ENCODE results near the gene PEX26. TPM values are rescaled to one million over a fixed set of nuclear protein-coding genes. Genes with fewer than 3 reads are reported as not detected.
"Not testable (repeated sequence)": the region's sequence is repeated elsewhere in the genome, so short reads cannot be mapped to it uniquely, and the experiment has no call there.

The PEX26 gene
- total RNA-seq, 2 donors from 2014 or later, result 43.1 to 45.7 TPM

DNA sequence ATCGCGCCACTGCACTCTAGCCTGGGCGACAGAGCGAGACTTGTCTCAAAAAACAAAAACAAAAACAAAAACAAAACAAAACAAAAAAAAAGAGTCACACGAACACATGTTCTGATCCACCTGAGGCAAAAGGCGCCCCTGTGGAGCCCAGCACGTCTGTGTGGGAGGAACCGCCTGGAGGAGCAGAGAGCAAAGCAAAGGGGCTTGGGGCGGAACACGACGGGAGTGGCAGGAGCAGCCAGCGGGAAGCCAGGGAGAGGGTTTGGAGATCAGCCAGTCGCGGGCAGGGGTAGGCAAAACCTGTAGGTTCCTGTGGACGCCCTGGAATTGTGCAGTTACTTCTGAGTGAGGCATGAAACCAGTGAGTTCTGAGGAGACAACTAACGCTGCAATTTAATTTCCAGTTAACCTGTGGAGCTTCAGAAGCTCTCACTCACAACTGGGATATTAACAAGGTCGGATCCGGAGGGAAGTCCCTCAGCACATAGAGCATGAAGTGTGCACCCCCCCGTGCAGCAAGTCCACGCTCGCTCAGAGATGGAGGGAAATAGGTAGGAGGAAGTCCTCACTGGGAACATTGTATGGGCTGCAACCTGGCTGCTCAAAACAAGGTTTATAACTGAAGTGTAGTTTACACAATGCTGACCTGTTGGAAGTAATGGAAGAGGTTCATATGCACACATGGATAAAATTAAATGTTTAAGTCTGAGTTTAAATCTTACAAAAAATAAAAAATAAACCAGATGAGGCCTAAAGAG, 59.0 kb downstream of the PEX26 start:
- H3K27me3 ChIP-seq (ENCODE audit: control insufficient read depth, insufficient read depth, low read length, poor library complexity, severe bottlenecking), result no peaks in the 10 kb centered on the region
- 92% methylated on average over 17 to 21 of the region's 21 CpGs for WGBS, 2 experiments (ENCODE audit: insufficient coverage in 1 of 2, insufficient read length in 1 of 2)
- H3K9me3 ChIP-seq (ENCODE audit: control insufficient read depth, low read length), result no peaks in the 10 kb centered on the region
- Mint-ChIP-seq H3K27ac (no peak overlapping the region), H3K9me3 (peaks cover 6% of the 10 kb centered on the region), H3K4me1 (no peaks in the 10 kb centered on the region), H3K4me3 (no peak overlapping the region), H3K36me3 (ENCODE audit: low read depth) (no peaks in the 10 kb centered on the region), H3K27me3 (ENCODE audit: insufficient read depth) (no peaks in the 10 kb centered on the region)
- DNase-seq, result no peak
- TF ChIP-seq, protein P1, sequence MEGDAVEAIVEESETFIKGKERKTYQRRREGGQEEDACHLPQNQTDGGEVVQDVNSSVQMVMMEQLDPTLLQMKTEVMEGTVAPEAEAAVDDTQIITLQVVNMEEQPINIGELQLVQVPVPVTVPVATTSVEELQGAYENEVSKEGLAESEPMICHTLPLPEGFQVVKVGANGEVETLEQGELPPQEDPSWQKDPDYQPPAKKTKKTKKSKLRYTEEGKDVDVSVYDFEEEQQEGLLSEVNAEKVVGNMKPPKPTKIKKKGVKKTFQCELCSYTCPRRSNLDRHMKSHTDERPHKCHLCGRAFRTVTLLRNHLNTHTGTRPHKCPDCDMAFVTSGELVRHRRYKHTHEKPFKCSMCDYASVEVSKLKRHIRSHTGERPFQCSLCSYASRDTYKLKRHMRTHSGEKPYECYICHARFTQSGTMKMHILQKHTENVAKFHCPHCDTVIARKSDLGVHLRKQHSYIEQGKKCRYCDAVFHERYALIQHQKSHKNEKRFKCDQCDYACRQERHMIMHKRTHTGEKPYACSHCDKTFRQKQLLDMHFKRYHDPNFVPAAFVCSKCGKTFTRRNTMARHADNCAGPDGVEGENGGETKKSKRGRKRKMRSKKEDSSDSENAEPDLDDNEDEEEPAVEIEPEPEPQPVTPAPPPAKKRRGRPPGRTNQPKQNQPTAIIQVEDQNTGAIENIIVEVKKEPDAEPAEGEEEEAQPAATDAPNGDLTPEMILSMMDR (conservative IDR thresholded peaks at IDR 0.05), result no peak
- H3K36me3 ChIP-seq (ENCODE audit: control insufficient read depth, insufficient read depth, low read length), result no peaks in the 10 kb centered on the region
- no peak overlapping the region for H3K4me3 ChIP-seq (ENCODE audit: low read length)
- H3K4me1 ChIP-seq (ENCODE audit: control insufficient read depth, insufficient read depth, low read length), result no peaks in the 10 kb centered on the region
- H3K27ac ChIP-seq (ENCODE audit: low read depth, low read length), result no peak overlapping the region
- no peak overlapping the region for H3K9ac ChIP-seq (ENCODE audit: extremely low read depth, low read length, poor library complexity, severe bottlenecking)

DNA sequence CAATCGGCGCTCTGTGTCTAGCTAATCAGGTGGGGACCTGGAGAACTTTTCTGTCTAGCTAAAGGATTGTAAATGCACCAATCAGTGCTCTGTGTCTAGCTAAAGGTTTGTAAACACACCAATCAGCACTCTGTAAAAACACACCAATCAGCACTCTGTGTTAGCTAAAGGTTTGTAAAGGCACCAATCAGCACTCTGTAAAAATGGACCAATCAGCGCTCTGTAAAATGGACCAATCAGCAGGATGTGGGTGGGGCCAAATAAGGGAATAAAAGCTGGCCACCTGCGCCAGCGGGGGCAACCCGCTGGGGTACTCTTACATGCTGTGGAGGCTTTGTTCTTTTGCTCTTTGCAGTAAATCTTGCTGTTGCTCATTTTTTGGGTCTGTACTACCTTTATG, 63.2 kb downstream of the PEX26 start:
- H3K36me3 ChIP-seq (ENCODE audit: control insufficient read depth, insufficient read depth, low read length); H3K9ac ChIP-seq (ENCODE audit: extremely low read depth, low read length, poor library complexity, severe bottlenecking); H3K27ac Mint-ChIP-seq; H3K27me3 Mint-ChIP-seq (ENCODE audit: insufficient read depth); H3K4me1 Mint-ChIP-seq; H3K4me1 ChIP-seq (ENCODE audit: control insufficient read depth, insufficient read depth, low read length); H3K36me3 Mint-ChIP-seq (ENCODE audit: low read depth); H3K27ac ChIP-seq (ENCODE audit: low read depth, low read length); H3K4me3 ChIP-seq (ENCODE audit: low read length); H3K4me3 Mint-ChIP-seq; DNase-seq; H3K9me3 ChIP-seq (ENCODE audit: control insufficient read depth, low read length); H3K27me3 ChIP-seq (ENCODE audit: control insufficient read depth, insufficient read depth, low read length, poor library complexity, severe bottlenecking): not testable (repeated sequence)
- WGBS, 2 experiments (ENCODE audit: insufficient coverage in 1 of 2, insufficient read length in 1 of 2), result 94 to 99% methylated on average over 4 to 6 of the region's 6 CpGs
- peaks cover 13% of the 10 kb centered on the region for H3K9me3 Mint-ChIP-seq

DNA sequence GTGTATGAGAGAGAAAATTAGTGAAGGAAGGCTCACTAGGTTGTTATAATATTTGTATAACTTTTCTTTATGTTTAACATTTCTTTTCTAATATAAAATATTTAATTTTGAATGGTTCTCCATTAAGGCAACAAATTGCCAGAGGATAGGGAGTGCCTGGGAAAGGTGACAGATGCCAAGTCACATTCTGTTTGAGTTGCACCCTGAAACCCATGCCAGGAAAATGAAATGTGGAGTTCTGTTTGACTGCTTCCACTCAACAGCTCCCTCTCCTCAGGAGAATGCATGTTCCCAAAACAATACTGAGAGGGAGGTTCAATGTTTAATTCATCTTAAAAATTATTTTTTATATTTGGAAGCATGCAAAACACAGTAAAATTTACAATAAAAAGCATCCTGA, 66.3 kb downstream of the PEX26 start:
- Histone ChIP-seq H3K27me3 (ENCODE audit: control insufficient read depth, insufficient read depth, low read length, poor library complexity, severe bottlenecking) (peaks cover 13% of the 10 kb centered on the region), H3K36me3 (ENCODE audit: control insufficient read depth, insufficient read depth, low read length) (no peaks in the 10 kb centered on the region), H3K9ac (ENCODE audit: extremely low read depth, low read length, poor library complexity, severe bottlenecking) (no peak overlapping the region), H3K9me3 (ENCODE audit: control insufficient read depth, low read length) (no peaks in the 10 kb centered on the region), H3K4me3 (ENCODE audit: low read length) (no peak overlapping the region), H3K4me1 (ENCODE audit: control insufficient read depth, insufficient read depth, low read length) (no peaks in the 10 kb centered on the region), H3K27ac (ENCODE audit: low read depth, low read length) (no peak overlapping the region)
- H3K27ac Mint-ChIP-seq, result no peak overlapping the region
- peaks cover 13% of the 10 kb centered on the region for H3K9me3 Mint-ChIP-seq
- no peak for DNase-seq
- TF ChIP-seq, protein P1 (conservative IDR thresholded peaks at IDR 0.05), result no peak
- H3K4me3 Mint-ChIP-seq, result no peak overlapping the region
- H3K27me3 Mint-ChIP-seq (ENCODE audit: insufficient read depth), result peaks cover 13% of the 10 kb centered on the region
- no peaks in the 10 kb centered on the region for H3K4me1 Mint-ChIP-seq
- H3K36me3 Mint-ChIP-seq (ENCODE audit: low read depth), result no peaks in the 10 kb centered on the region

All from endodermal cell (in vitro differentiated cells).